Neuron (in vitro differentiated cells): ENCODE measurements around the gene MPP4.
A peak's percentile ranks its signal among the peaks of the same experiment; 100 is the strongest.

ENCODE experiments used
- H2AFZ ChIP-seq: one replicate; pipeline ENCODE4 v1.6.1; 2013; ENCODE audit warnings: low read depth, mild to moderate bottlenecking, inconsistent platforms, low read length, moderate library complexity
- H3K27me3 ChIP-seq: one replicate; pipeline ENCODE4 v1.6.1; 2013; ENCODE audit warnings: low read length; ENCODE audit not compliant: insufficient read depth
- H3K36me3 ChIP-seq: one replicate; pipeline ENCODE4 v1.6.1; 2013; ENCODE audit warnings: low read length; ENCODE audit not compliant: insufficient read depth
- H3K4me1 ChIP-seq: one replicate; pipeline ENCODE4 v1.6.1; 2013; ENCODE audit warnings: low read length; ENCODE audit not compliant: insufficient read depth
- H3K4me3 ChIP-seq: 2 replicates; pipeline ENCODE4 v1.5.1; 2013; ENCODE audit warnings: mild to moderate bottlenecking, low read length, moderate library complexity
- H3K9me3 ChIP-seq: one replicate; pipeline ENCODE4 v1.6.1; 2013; ENCODE audit warnings: low read length

MPP4 gene

DNA sequence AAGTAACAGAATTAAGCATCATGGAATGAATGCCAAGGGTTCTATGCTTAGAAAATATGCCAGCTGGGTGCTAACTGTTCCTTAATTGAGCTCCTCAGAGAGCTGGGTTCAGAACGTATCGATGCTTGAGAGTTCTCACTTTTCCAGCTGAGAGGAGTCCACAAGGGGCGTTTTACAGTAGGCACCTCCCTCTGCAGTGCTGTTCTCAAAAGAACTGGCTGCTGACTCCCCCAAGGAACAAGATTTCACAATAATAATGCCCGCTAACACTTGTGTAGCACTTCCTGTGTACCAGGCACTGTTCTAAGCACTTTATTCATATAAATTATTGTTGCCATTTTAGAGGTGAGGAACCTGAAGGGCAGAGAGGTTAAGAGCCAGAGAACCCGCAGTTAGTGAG is 37.1 kb downstream of the MPP4 start:
- no peak overlapping the region for H3K4me3 ChIP-seq
- H3K36me3 ChIP-seq = no peaks in the 10 kb centered on the region
- peaks cover 4% of the 10 kb centered on the region for H3K27me3 ChIP-seq
- H2AFZ ChIP-seq = no peak overlapping the region
- H3K4me1 ChIP-seq = no peaks in the 10 kb centered on the region
- no peaks in the 10 kb centered on the region for H3K9me3 ChIP-seq

GRCh38 chr2:201660293-201660895 is 38.0 kb downstream of the MPP4 start:
- H2AFZ ChIP-seq = no peak overlapping the region
- H3K4me3 ChIP-seq = no peak overlapping the region
- H3K27me3 ChIP-seq = peaks cover 4% of the 10 kb centered on the region
- no peaks in the 10 kb centered on the region for H3K4me1 ChIP-seq
- H3K9me3 ChIP-seq = no peaks in the 10 kb centered on the region
- no peaks in the 10 kb centered on the region for H3K36me3 ChIP-seq

DNA sequence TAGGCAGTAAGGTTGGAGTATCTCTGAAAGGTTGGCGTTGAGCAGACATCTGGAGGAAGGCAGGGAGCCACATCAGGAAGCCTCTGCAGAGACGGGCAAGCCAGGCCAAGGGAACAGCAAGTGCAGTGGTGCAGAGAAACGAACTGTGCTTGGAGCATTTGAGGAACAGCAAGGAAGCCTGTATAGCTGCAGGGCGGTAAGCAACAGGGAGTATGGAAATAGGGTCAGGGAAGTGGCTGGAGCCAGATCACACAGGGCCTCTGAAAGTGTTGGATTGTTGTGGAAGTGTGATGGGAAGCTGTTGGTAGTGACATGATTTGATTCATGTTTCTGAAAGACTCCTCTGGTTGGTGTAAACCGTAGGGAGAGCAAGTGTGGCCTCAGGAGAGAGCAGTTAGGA is 41.7 kb downstream of the MPP4 start:
- Histone ChIP-seq H3K4me3 (no peak overlapping the region), H3K9me3 (no peaks in the 10 kb centered on the region), H3K27me3 (peaks cover 4% of the 10 kb centered on the region), H3K4me1 (no peaks in the 10 kb centered on the region), H2AFZ (no peak overlapping the region), H3K36me3 (no peaks in the 10 kb centered on the region)

DNA sequence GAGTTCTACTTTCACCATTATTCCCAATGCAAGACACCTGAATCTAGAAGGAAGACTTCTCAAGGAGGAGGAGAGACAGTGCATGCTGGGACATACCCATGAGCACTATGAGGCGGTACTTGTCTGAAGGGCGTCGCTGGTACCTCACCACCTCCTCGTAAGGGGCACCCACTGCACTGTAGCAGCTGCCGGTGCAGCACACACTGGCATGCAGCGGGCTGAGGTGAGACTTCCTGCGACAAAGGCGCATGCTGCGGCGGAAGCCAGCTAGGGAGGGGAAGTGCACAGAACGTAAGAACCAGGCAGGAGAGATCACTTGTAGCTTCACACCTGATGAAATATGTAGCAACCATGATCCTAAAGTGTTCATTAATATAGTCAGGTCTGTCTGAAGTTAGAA is 42.3 kb downstream of the MPP4 start:
- Histone ChIP-seq H3K27me3 (peaks cover 4% of the 10 kb centered on the region), H3K36me3 (no peaks in the 10 kb centered on the region), H3K4me1 (no peaks in the 10 kb centered on the region), H3K9me3 (no peaks in the 10 kb centered on the region), H2AFZ (no peak overlapping the region), H3K4me3 (no peak overlapping the region)

DNA sequence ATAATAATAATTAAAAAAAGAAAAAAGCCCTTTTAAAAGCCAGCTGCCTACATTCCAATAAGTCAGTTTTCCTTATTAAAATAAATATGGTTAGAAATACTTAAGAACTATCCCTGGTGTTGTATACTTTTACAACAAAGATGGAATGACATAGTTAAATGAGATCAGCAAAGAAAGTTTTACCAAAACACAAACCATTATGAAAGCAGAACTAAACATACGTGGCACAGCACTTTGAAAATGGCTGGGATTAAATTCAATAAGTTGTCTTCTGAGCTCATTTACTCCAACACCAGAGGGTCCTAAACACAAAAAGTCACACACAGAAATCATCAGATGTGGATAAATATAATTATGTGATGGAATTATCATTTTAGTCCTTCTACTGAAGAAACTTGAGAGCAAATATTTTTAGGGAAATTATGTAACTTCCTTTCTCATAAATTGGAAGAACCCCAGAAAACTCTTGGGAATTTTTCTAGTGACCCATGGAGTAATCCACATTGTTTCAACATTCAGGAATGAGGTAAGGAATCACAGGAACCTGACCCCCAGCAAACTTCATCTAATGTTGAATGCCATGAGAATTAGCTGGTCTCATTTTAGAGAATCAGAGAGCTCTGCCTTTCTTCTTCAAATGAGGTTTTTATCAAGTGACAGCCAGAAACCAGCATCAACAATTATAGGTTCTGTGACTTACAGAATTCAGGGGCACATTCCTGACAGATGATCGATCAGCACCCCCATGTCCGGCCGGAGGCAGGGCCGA is 43.6 kb downstream of the MPP4 start:
- H3K36me3 ChIP-seq = no peaks in the 10 kb centered on the region
- no peaks in the 10 kb centered on the region for H3K9me3 ChIP-seq
- peaks cover 4% of the 10 kb centered on the region for H3K27me3 ChIP-seq
- no peaks in the 10 kb centered on the region for H3K4me1 ChIP-seq
- no peak overlapping the region for H3K4me3 ChIP-seq
- no peak overlapping the region for H2AFZ ChIP-seq

DNA sequence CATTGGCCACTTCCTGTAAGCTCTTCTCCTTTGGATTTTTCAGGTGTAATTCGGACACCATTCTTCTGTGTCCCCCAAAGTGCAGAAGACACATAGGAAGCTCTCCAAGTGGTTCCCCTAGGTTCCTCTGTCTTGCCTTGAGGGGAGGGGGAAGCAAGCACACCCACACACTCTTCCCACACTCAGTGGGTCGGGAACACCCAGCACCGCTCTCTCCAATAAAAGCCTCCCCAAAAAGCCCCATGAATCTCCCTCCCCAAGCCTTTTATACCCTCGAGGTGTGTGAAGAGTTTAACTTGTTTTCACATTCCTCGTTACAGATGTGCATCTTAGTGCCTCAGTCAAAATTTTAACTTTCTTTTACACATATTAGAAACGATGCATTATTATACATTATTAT is 45.2 kb downstream of the MPP4 start:
- H3K27me3 ChIP-seq = peaks cover 4% of the 10 kb centered on the region
- no peaks in the 10 kb centered on the region for H3K4me1 ChIP-seq
- no peak overlapping the region for H2AFZ ChIP-seq
- no peak overlapping the region for H3K4me3 ChIP-seq
- H3K9me3 ChIP-seq = no peaks in the 10 kb centered on the region
- no peaks in the 10 kb centered on the region for H3K36me3 ChIP-seq

DNA sequence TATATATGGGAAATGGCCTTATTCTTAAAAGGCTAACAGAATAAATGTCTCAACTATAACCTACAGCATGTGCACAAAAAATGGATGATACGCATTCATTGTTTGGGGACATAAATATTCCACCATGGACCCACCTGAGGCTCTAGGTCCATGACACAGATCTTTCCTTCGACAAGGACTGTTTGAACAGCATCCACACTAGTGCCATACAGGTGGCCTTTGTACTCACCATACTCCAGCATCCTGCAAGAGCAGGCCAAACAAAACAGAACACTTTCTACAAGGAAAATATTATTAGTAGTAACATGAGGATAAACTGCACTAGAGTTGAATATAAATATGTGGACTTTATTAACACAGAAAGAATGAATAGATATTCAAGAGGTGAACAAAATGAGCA is 49.0 kb downstream of the MPP4 start:
- H3K36me3 ChIP-seq = no peaks in the 10 kb centered on the region

GRCh38 chr2:201647431-201647830 is 51.0 kb downstream of the MPP4 start:
- H3K9me3 ChIP-seq = no peaks in the 10 kb centered on the region
- no peaks in the 10 kb centered on the region for H3K27me3 ChIP-seq
- no peak overlapping the region for H3K4me3 ChIP-seq
- H3K4me1 ChIP-seq = peaks cover 12% of the 10 kb centered on the region
- H2AFZ ChIP-seq = no peak overlapping the region
- no peaks in the 10 kb centered on the region for H3K36me3 ChIP-seq

More for the DNA sequence above, 49.0 kb downstream of the MPP4 start:
- Histone ChIP-seq H3K27me3 (no peaks in the 10 kb centered on the region), H3K4me1 (peaks cover 1% of the 10 kb centered on the region), H3K4me3 (no peak overlapping the region), H2AFZ (no peak overlapping the region), H3K9me3 (no peaks in the 10 kb centered on the region)

- Histone ChIP-seq H3K9me3 (no peaks in the 10 kb centered on the region), H3K36me3 (peaks cover 4% of the 10 kb centered on the region), H3K27me3 (no peaks in the 10 kb centered on the region), H3K4me1 (peaks cover 19% of the 10 kb centered on the region), H3K4me3 (peak overlapping the region; percentile 75), H2AFZ (peak overlapping the region; percentile 60)
These were observed 54.4 kb downstream of the MPP4 start for GRCh38 chr2:201644001-201644400.

GRCh38 chr2:201643216-201643890 is 55.1 kb downstream of the MPP4 start, which contains the start of gene TMEM237:
TSS of gene TMEM237 (minus strand) at chr2:201643503. CDS start at chr2:201643400, 103 bp downstream.
- no peaks in the 10 kb centered on the region for H3K27me3 ChIP-seq
- H3K36me3 ChIP-seq = peaks cover 10% of the 10 kb centered on the region
- peak within 1 kb of the TSS; percentile 60 for H2AFZ ChIP-seq
- no peaks in the 10 kb centered on the region for H3K9me3 ChIP-seq
- peaks cover 19% of the 10 kb centered on the region for H3K4me1 ChIP-seq
- H3K4me3 ChIP-seq = peak within 1 kb of the TSS; percentile 75

GRCh38 chr2:201642579-201643215 is 55.7 kb downstream of the MPP4 start:
- Histone ChIP-seq H3K4me3 (peak overlapping the region; percentile 75), H3K9me3 (no peaks in the 10 kb centered on the region), H3K27me3 (no peaks in the 10 kb centered on the region), H2AFZ (peak overlapping the region; percentile 60), H3K36me3 (peaks cover 17% of the 10 kb centered on the region), H3K4me1 (peaks cover 19% of the 10 kb centered on the region)

DNA sequence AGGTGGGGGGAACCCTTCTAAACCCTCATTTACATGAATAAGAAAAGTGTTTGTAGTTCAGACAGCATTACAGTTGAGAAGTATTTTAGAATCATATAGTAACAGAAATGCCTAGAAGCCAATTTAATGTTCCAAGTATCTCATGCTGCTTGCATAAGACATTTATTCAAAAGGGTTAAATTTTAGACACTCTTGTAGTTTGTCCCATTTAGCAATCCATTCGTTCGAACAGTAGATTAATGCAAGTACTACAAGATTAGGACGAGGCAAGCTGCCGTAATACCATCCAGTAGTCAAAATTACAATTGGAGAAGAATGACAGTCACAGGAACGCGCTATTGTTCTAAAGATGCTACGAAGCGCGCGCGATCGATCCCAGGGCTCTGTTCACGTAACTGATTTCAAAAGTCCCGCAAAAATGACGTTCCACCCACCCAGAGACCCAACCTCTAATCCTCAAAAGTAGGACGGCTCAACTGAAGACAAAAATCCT is 56.3 kb downstream of the MPP4 start:
- Histone ChIP-seq H3K4me3 (peak overlapping the region; percentile 75), H3K9me3 (no peaks in the 10 kb centered on the region), H3K36me3 (peaks cover 20% of the 10 kb centered on the region), H3K4me1 (peaks cover 19% of the 10 kb centered on the region), H2AFZ (peak overlapping the region; percentile 60), H3K27me3 (no peaks in the 10 kb centered on the region)

- Histone ChIP-seq H3K36me3 (peaks cover 44% of the 10 kb centered on the region), H3K4me3 (no peak overlapping the region)
These were observed 59.2 kb downstream of the MPP4 start for GRCh38 chr2:201639205-201639604.

More at GRCh38 chr2:201639205-201639604, 59.2 kb downstream of the MPP4 start:
- no peak overlapping the region for H2AFZ ChIP-seq
- no peaks in the 10 kb centered on the region for H3K9me3 ChIP-seq
- peaks cover 16% of the 10 kb centered on the region for H3K4me1 ChIP-seq
- no peaks in the 10 kb centered on the region for H3K27me3 ChIP-seq
